Stimulated activated CD4-positive, alpha-beta T cell treated with anti-CD3 and anti-CD28 coated beads, Interleukin-1b, Interleukin-23, amount 100 ng/mL, for 4 hours (primary cell): ENCODE data around the gene ZNRD2.
"Not testable (repeated sequence)": the region's sequence is repeated elsewhere in the genome, so short reads cannot be mapped to it uniquely, and the experiment has no call there.

Experiments used
- DNase-seq, 2 donors: peaks; one replicate each; pipeline ENCODE4 v3.0.0-alpha.2; 2020; ENCODE audit warnings: low read depth in 2 of 2

Gene ZNRD2, protein sequence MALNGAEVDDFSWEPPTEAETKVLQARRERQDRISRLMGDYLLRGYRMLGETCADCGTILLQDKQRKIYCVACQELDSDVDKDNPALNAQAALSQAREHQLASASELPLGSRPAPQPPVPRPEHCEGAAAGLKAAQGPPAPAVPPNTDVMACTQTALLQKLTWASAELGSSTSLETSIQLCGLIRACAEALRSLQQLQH

DNA sequence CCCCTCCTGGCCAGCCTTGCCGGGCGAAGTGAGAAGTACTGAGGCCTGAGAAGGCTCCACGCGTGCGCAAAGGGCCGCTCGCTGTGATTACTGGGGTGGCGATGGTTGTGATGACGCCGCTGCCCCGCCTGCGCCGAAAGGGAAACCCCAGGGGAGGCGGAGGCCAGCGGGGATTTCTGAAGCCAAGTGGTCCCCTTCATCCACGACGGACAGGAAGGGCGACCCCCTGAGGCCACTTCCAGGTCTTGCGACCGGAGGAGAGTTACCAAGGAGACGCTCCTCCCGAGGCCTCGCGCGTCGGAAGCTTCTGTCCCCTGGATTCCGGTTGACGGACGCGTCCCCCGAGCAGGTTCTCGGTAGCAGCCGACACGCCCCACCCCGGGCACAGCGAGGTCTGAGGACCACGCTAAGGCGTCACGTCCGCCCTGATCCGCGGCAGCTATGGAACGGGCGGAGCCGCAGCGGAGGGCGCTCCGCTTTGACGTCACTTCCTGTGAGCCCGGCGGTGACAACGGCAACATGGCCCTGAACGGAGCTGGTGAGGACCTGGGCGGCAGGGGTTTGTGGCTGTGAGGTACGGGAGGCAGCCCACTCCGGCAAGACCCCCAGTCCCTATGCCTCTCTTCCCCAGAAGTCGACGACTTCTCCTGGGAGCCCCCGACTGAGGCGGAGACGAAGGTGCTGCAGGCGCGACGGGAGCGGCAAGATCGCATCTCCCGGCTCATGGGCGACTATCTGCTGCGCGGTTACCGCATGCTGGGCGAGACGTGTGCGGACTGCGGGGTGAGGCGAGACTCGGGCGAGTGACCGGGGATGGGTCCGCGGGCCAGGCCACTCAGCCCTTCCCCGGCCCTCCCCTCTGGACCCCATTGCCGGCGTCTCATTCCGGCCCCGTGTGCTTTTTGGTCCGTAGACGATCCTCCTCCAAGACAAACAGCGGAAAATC is at the start of gene ZNRD2:
ZNRD2 (plus strand) TSS at position 505 of the 946 bp plus-strand sequence; CDS start at position 520, 15 bp downstream.
- peak; percentile 94 to 97 for DNase-seq

DNA sequence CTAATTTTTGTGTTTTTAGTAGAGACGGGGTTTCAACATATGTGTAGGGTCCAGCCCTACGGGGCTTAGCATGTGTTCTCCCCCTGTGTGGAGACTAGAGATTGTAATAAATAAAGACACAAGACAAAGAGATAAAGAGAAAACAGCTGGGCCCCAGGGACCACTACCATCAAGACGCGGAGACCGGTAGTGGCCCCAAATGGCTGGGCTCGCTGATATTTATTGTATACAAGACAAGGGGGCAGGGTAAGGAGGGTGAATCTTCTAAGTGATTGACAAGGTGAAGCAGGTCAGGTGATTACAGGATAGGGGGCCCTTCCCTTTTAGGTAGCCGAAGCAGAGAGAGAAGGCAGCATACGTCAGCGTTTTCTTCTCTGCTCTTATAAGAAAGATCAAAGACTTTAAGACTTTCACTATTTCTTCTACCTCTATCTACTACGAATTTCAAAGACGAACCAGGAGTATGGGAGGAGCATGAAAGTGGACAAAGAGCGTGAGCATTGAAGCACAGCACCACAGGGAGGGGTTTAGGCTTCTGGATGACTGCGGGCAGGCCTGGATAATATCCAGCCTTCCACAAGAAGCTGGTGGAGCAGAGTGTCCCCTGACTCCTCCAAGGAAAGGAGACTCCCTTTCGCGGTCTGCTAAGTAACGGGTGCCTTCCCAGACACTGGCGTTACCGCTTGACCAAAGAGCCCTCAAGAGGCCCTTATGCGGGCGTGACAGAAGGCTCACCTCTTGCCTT is 48.3 kb upstream of the ZNRD2 start:
- not testable (repeated sequence) for DNase-seq

DNA sequence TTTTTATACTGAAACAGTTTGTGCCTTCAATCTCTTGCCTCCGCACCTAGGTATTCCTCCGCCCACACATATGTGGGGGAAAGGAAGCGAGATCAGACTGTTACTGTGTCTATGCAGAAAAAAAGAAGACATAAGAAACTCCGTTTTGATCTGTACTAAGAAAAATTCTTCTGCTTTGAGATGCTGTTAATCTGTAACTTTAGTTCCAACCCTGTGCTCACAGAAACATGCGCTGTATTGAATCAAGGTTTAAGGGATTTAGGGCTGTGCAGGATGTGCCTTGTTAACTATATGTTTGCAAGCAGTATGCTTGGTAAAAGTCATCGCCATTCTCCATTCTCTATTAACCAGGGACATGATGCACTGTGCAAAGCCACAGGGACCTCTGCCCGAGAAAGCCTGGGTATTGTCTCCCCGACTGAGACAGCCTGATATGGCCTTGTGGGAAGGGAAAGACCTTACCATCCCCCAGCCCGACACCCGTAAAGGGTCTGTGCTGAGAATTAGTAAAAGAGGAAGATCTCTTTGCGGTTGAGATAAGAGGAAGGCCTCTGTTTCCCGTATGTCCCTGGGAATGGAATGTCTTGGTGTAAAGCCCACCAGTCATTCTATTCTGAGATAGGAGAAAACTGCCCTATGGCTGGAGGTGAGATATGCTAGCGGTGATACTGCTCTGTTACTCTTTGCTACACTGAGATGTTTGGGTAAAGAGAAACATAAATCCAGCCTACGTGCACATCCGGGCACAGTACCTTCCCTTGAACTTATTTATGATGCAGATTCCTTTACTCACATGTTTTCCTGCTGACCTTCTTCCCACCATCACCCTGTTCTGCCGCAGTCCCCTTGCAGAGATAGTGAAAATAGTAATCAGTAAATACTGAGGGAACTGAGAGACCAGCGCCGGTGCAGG is 47.3 kb upstream of the ZNRD2 start:
- DNase-seq: not testable (repeated sequence)

DNA sequence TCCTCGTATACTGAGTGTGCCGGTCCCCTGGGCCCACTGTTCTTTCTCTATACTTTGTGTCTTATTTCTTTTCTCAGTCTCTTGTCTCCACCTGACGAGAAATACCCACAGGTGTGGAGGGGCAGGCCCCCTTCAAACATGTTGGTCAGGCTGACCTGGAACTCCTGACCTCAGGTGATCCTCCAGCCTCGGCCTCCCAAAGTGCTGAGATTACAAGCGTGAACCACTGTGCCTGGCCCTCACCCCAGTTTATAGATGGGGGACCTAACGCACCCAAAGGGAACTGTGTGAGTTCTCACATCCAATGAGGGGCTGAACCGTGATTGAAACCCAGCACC is 46.7 kb upstream of the ZNRD2 start:
- DNase-seq: not testable (repeated sequence)

DNA sequence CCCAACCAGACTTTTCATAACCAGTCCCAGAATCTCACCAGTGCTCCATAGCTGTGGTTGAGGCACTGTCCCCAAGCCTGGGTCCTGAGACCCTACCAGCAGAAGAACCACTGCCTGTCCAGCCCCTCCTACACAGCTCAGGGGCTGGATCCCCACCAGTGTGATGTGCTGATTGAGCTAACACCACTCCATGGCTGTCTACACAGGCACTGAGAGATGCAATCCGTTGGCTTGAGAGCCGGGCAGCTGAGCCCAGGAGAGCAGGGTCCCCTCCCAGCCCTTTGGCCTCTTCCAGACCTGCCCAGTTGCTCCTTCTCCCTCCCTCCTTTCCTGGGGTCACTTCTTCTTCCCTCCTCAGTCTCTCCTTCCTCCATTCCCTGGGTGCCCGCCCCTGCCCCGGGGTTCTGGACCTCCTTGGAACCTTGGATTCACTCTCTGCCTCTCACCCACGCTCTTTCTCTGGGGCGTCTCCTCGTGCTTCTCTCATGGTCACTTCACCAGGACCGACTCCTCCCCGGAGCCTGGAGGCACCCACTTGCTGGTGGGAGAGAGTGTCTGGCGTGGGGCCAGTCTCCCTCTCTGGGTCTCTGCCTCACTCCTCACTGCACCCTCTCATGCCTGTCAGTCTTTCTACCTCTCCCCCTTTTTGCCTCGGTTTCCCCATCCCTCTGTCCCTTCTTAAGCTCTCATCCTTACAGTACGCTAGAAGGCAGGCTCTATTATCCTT is 46.1 kb upstream of the ZNRD2 start:
- DNase-seq: no peak

DNA sequence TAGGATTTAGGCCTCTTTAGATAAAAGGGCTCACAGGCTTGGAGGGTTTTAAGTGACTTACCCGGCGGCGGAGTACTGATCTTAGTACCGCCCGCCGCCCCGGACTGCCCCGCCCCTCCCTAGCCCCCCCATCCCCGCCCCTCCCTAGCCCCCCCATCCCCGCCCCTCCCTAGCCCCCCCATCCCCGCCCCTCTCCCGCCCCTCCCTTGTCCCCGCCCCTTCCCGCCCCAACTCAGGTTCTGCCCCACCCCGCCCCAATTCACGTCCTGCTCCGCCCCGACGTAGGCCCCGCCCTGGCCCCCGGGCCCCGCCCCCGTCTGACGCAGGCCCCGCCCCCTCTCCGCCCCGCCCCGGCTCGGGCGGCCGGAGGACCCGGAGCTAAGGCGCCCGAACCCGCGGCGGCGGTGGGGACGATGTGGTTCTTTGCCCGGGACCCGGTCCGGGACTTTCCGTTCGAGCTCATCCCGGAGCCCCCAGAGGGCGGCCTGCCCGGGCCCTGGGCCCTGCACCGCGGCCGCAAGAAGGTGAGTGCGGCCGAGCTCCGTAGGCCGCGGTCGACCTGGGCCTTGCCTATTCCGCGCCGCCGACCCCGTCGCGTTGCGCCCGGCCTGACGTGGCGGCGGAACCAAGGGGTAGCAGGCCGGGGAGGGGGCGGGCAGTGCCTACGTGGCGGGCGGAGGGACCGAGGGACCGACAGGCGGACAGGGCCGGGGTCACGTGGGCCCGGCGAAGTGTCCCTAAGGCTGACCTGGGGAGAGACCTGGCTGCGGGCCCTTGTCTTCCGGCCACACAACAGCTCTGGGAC is 45.3 kb upstream of the ZNRD2 start, which contains the start of gene SCYL1:
SCYL1 (plus strand) TSS at position 343 of the 805 bp plus-strand sequence; CDS start at position 414, 71 bp downstream.
- peak; percentile 82 for DNase-seq

DNA sequence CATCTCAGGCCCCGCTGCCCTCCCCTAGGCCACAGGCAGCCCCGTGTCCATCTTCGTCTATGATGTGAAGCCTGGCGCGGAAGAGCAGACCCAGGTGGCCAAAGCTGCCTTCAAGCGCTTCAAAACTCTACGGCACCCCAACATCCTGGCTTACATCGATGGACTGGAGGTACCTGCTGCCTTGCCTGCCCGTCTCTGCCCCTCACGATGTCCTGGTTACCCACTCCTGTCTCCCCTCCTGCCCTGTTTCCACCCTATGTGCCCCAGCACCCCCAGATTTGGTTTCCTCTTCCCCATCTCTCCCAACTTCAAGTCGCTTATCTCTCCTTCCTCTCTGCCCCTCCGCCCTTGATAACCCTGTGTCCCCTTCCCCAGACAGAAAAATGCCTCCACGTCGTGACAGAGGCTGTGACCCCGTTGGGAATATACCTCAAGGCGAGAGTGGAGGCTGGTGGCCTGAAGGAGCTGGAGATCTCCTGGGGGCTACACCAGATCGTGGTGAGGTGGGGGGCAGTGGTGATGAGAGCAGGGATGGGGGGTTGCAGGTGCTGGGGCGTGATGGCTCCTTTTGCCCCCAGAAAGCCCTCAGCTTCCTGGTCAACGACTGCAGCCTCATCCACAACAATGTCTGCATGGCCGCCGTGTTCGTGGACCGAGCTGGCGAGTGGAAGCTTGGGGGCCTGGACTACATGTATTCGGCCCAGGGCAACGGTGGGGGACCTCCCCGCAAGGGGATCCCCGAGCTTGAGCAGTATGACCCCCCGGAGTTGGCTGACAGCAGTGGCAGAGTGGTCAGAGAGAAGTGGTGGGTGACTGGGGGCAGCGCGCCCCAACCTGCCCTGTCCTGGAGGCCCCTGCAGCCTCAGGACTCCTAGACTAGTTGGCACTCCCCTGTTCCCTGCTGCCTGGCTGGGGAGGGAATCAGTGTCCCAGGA is 44.5 kb upstream of the ZNRD2 start:
- no peak for DNase-seq

DNA sequence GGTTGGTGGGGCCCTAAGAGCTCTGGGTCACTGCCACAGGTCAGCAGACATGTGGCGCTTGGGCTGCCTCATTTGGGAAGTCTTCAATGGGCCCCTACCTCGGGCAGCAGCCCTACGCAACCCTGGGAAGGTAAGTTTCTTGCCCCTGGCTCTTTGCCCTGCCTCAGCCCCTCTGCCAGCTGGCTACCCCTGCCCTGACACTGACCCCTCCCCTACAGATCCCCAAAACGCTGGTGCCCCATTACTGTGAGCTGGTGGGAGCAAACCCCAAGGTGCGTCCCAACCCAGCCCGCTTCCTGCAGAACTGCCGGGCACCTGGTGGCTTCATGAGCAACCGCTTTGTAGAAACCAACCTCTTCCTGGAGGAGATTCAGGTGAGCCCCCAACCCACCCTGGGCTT is 43.5 kb upstream of the ZNRD2 start:
- DNase-seq: no peak

DNA sequence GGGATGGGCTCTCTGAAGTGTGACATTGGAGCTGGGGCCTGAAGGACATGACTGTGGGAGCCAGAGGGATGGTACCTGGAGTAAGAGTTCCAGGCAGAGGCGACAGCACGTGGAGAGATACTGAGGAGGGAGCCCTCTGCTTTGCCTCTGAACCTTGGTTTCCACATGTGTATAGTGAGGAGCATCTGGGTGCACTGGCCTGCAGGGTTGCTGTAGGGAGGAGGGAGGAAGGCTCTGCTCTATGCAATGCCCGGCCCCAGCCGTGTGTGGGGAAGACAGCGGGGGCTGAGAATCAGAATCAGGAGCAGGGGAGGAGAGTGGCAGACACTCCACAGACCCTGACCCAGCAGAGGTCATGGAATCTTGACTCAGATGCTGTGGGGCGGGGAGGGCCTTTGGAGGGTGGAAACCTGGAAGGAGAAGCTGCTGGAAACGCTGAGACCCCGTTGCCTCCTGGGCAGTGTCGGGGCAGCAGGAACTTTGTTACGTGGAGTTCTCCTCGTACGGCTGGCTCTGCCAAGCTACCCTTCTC is 41.4 kb upstream of the ZNRD2 start:
- DNase-seq: no peak

DNA sequence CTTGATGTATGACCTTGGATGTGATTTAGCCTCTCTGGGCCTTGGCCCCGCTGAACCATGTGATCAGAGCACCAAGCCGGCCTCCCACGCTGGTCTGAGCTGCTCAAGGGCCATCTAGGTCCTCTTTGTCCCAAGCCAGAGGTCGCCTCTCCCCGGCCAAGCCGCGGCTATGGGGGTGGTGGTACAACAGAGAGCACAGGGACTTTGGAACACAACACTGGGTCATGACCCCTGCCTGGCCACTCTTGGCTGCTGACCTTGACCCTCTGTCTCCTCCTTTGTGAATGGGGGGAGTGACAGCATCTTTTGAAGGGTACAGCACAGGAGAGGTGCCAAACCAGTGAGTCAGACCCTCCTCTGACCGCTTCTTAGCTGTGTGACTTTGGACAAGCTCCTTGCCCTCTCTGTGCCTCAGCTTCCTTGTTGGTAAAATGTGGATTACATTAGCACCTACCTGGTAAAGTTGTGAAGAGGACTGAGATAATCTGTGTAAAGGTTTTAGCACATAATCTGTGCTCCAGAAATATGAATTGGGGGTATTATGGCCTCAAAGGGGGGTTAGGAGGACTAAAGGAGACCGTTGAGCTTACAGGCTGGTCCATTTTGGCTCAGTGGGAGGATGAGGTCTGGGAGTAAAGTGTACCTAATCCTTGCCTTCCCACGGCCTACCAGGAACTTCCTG is 40.7 kb upstream of the ZNRD2 start:
- no peak for DNase-seq

DNA sequence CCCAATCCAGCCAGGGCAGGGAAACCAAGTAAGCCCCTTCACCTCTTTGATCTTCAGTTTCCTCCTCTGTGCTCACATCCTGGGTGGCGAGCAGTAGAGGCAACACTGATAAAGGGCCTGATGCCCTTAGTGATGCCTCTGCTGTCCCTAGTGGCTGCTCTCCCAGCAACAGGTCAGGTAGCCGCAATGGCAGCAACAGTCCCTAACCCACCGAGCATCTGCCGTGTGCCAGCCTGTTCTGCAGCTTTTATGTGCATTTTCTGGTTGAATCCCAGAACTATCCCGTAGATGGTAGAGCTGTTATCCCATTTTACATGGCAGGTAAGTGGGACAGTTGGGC is 40.1 kb upstream of the ZNRD2 start:
- no peak for DNase-seq

DNA sequence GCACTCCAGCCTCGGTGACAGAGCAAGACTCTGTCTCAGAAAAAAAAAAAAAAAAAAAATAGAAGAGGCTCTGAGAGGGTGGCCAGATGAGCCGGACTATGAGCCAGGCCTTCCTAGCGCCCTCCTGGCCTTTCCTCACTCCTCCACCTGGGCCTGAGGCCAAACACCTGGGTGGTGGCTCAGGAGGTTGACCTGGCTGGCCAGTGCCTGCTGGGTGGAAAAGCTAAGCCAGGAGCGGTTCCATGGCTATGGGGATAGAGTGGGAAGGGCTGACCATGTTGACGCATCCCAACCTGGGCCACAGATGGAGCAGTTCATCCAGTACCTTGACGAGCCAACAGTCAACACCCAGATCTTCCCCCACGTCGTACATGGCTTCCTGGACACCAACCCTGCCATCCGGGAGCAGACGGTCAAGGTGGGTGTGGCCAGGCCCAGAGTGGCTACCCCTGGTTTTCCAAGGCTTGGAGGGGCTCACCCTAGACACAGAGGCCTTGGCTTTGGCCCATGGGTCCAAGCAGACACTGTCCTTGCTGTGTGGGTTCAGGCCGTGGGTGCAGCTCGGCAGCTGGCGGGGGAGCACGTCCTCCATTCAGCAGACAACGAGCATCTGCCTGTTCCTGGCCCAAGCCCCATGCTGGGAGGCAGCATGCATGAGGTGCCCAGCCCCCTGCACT is 37.8 kb upstream of the ZNRD2 start:
- DNase-seq: no peak

DNA sequence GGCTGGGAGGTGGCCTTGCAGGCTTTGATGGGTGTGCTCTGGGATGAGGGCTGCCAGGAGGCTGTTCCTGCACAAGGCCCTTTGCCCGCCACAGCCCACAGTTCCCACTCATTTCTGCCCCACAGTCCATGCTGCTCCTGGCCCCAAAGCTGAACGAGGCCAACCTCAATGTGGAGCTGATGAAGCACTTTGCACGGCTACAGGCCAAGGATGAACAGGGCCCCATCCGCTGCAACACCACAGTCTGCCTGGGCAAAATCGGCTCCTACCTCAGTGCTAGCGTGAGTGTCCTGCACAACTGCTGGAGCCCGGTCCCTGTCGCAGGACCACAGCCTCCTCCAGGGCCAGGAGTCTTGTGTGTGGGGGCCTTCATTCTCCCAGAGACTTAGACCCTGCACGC is 35.2 kb upstream of the ZNRD2 start:
- no peak for DNase-seq

DNA sequence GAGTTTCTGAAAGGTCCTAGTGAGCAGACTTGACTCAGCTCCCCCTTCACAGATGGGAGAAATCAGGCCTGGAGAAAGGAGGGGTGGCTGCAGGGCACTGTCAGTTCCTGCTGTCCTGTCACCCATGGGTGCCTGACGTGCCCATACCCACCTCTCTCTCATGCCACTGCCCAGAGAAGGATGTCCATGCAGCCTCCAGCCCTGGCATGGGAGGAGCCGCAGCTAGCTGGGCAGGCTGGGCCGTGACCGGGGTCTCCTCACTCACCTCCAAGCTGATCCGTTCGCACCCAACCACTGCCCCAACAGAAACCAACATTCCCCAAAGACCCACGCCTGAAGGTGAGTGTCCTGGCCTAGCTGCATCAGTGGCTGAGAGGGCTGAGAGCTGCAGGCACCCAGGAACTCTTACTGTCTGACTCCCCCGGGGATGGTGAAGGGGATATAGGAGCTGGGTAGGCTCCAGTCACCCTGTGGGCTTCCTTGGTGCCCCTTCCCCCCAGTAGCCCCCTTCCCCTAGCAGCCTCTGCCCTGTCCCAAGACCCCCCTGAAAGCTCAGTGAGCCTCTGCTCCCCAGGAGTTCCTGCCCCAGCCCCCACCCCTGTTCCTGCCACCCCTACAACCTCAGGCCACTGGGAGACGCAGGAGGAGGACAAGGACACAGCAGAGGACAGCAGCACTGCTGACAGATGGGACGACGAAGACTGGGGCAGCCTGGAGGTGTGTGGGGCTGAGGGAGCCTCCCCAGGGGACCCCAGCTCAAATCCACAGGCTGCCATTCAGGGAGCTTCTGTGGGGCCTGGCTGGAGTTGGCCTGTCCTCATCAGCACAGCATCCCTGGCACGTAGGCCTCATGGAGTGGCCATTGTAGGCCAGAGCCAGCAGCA is 33.6 kb upstream of the ZNRD2 start:
- DNase-seq: no peak

DNA sequence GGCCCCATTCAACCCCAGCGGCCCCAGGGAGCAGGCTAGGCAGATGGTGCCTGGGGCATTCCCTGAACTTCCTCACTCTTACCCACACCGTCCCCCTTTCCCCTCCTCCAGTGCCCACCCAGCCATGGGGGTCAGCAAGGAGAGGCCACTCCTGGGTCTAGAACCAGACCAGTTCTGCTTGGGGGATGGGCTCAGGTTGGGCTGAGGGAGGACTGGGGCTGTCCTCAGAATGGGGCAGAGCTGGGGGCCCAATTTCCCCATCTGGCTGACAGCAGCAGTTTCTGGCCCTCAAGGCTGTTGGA is 33.0 kb upstream of the ZNRD2 start:
- DNase-seq: no peak

DNA sequence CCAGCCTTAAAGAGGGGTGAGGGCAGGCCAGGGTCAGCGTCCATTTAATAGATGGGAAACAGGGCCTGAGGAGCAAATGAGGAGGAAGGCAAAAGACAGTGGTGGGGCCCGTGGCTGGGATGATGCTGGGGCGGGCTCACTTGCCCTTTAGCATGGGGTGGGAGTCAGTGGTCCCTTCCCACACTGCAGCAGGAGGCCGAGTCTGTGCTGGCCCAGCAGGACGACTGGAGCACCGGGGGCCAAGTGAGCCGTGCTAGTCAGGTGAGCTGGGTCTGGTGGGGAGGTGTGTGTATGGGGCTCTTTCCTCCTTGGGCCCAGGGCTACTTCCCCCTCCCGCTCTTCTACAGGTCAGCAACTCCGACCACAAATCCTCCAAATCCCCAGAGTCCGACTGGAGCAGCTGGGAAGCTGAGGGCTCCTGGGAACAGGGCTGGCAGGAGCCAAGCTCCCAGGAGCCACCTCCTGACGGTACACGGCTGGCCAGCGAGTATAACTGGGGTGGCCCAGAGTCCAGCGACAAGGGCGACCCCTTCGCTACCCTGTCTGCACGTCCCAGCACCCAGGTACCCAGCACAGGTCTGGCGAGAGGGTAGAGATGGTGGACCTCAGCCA is 32.6 kb upstream of the ZNRD2 start:
- DNase-seq: no peak
